ENCODE data around the gene IFNGR1.

DNA sequence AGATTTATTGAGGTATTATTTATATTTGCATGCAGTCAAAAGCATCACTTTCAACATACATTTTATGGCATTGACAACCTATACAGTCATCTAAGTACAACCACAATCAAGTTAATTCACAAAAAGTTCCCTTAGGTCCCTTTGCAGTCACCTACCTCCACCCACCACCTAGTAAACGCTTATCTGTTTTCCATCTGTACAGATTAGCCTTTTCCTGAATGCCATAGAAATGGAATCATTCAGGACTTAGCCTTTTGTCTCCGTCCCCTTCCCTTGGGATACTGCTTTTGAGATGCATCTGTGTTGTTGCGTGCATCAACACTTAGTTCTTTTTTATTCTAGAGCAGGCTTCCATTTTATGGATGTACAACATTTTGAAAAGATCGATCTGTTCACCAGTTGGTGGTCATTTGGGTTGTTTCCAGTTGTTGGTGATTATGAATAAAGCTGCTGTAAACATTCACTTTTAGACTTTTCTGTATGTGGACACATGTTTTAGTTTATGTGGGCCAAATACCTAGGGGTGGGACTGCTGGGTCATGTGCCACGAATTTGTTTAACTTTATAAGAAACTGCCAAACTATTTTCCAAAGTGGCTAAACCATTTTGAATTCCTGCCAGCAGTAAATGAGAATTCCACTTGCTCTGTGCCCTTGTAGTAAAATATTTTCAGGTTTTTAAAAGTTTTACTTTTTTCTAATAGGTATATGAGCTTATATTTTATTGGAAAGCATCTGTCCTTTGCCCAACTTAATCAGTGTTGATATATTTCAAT lies 17.6 kb upstream of the IFNGR1 start:
- TF ChIP-seq POLR2A (IDR thresholded peaks at IDR 0.05; ENCODE audit: borderline replicate concordance, extremely low read depth, insufficient read depth, insufficient read length): no peak
- TF ChIP-seq EZH2 (IDR thresholded peaks at IDR 0.05): no peak
- no peak for TF ChIP-seq CEBPB (IDR thresholded peaks at IDR 0.05; ENCODE audit: low read depth)
- TF ChIP-seq, protein P1, sequence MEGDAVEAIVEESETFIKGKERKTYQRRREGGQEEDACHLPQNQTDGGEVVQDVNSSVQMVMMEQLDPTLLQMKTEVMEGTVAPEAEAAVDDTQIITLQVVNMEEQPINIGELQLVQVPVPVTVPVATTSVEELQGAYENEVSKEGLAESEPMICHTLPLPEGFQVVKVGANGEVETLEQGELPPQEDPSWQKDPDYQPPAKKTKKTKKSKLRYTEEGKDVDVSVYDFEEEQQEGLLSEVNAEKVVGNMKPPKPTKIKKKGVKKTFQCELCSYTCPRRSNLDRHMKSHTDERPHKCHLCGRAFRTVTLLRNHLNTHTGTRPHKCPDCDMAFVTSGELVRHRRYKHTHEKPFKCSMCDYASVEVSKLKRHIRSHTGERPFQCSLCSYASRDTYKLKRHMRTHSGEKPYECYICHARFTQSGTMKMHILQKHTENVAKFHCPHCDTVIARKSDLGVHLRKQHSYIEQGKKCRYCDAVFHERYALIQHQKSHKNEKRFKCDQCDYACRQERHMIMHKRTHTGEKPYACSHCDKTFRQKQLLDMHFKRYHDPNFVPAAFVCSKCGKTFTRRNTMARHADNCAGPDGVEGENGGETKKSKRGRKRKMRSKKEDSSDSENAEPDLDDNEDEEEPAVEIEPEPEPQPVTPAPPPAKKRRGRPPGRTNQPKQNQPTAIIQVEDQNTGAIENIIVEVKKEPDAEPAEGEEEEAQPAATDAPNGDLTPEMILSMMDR (IDR thresholded peaks at IDR 0.05 in 2 of 3, conservative IDR thresholded peaks at IDR 0.05 in 1 of 3; ENCODE audit: borderline replicate concordance in 1 of 3, insufficient read depth in 1 of 3, low read depth in 2 of 3, low read length in 2 of 3): no peak
- TF ChIP-seq, protein P2, sequence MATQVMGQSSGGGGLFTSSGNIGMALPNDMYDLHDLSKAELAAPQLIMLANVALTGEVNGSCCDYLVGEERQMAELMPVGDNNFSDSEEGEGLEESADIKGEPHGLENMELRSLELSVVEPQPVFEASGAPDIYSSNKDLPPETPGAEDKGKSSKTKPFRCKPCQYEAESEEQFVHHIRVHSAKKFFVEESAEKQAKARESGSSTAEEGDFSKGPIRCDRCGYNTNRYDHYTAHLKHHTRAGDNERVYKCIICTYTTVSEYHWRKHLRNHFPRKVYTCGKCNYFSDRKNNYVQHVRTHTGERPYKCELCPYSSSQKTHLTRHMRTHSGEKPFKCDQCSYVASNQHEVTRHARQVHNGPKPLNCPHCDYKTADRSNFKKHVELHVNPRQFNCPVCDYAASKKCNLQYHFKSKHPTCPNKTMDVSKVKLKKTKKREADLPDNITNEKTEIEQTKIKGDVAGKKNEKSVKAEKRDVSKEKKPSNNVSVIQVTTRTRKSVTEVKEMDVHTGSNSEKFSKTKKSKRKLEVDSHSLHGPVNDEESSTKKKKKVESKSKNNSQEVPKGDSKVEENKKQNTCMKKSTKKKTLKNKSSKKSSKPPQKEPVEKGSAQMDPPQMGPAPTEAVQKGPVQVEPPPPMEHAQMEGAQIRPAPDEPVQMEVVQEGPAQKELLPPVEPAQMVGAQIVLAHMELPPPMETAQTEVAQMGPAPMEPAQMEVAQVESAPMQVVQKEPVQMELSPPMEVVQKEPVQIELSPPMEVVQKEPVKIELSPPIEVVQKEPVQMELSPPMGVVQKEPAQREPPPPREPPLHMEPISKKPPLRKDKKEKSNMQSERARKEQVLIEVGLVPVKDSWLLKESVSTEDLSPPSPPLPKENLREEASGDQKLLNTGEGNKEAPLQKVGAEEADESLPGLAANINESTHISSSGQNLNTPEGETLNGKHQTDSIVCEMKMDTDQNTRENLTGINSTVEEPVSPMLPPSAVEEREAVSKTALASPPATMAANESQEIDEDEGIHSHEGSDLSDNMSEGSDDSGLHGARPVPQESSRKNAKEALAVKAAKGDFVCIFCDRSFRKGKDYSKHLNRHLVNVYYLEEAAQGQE (IDR thresholded peaks at IDR 0.05; ENCODE audit: low read depth): no peak
- no peak for TF ChIP-seq EZH2phosphoT487 (IDR thresholded peaks at IDR 0.05; ENCODE audit: borderline replicate concordance)
- no peak for TF ChIP-seq SRF (IDR thresholded peaks at IDR 0.05; ENCODE audit: low read depth)
- TF ChIP-seq SP1 (IDR thresholded peaks at IDR 0.05; ENCODE audit: low read depth): no peak

All from HCT116 (cell line).